Natural killer cell (primary cell): ENCODE results near the gene N4BP2L2. TPM values are rescaled to one million over a fixed set of nuclear protein-coding genes. Genes with fewer than 3 reads are reported as not detected.
A peak's percentile ranks its signal among the peaks of the same experiment; 100 is the strongest.

Source experiments
- ATAC-seq, 3 donors: fragments of 150-1000 bp in 2 of 3; fragments of 200-7000 bp in 1 of 3; cut with Tn5 transposase; 1 replicate in 1 of 3; 2 replicates in 2 of 3; pipeline ENCODE4 v1.10.0; 2021; ENCODE audit warnings: mild to moderate bottlenecking in 2 of 3, moderate library complexity in 2 of 3
- DNase-seq, 2 donors: peaks; one replicate each; pipeline versions ENCODE4 v3.0.0 to v3.0.0-alpha.2; 2013 to 2021; ENCODE audit warnings: mixed read lengths in 1 of 2
- H3K27ac ChIP-seq: one replicate; pipeline ENCODE4 v1.5.1; 2013; ENCODE audit warnings: mild to moderate bottlenecking, low read length
- H3K27me3 ChIP-seq: one replicate; pipeline ENCODE4 v1.6.1; 2013; ENCODE audit warnings: low read length; ENCODE audit not compliant: control insufficient read depth, insufficient read depth
- H3K36me3 ChIP-seq: one replicate; pipeline ENCODE4 v1.6.1; 2013; ENCODE audit warnings: low read length; ENCODE audit not compliant: control insufficient read depth, insufficient read depth
- H3K4me1 ChIP-seq: one replicate; pipeline ENCODE4 v1.6.1; 2013; ENCODE audit warnings: low read length; ENCODE audit not compliant: control insufficient read depth, insufficient read depth
- H3K4me3 ChIP-seq: one replicate; pipeline ENCODE4 v1.5.1; 2013; ENCODE audit warnings: low read length
- H3K9me3 ChIP-seq: one replicate; pipeline ENCODE4 v1.6.1; 2013; ENCODE audit warnings: low read length; ENCODE audit not compliant: control insufficient read depth, insufficient read depth
- H3K27ac Mint-ChIP-seq, 2 donors: one replicate each; pipeline ENCODE4 v1.8.0; 2022; ENCODE audit warnings: mild to moderate bottlenecking in 2 of 2, mixed read lengths in 2 of 2, moderate library complexity in 1 of 2
- H3K27me3 Mint-ChIP-seq, 2 donors: one replicate each; pipeline ENCODE4 v1.8.0; 2022; ENCODE audit warnings: low read depth in 2 of 2, mixed read lengths in 2 of 2
- H3K36me3 Mint-ChIP-seq: one replicate; pipeline ENCODE4 v1.8.0; 2022; ENCODE audit warnings: mixed read lengths
- H3K4me1 Mint-ChIP-seq, 2 donors: one replicate each; pipeline ENCODE4 v1.8.0; 2022; ENCODE audit warnings: mixed read lengths in 2 of 2
- H3K4me3 Mint-ChIP-seq: one replicate; pipeline ENCODE4 v1.8.0; 2022; ENCODE audit warnings: mild to moderate bottlenecking, moderate library complexity, mixed read lengths
- H3K9me3 Mint-ChIP-seq, 2 donors: one replicate each; pipeline ENCODE4 v1.8.0; 2022; ENCODE audit warnings: mixed read lengths in 2 of 2
- WGBS: methylation state at CpG from one replicate; pipeline ENCODE4 v1.1.7; 2013; ENCODE audit warnings: missing lambda C conversion rate; ENCODE audit not compliant: insufficient coverage; 5-methylcytosine and 5-hydroxymethylcytosine counted together
- intact Hi-C: fragments of 100-400 bp; cut with micrococcal nuclease; formaldehyde crosslinking; loops from one replicate; pipeline ENCODE4 v1.14.2; 2022
- total RNA-seq, 4 donors: library from RNA; stranded (reverse); fragments of 120-200 nt in 1 of 4; gene quantifications; one replicate each; pipeline versions ENCODE4 v1.2.3 to v1.2.4, GENCODE V29; 2013 to 2022
- TF ChIP-seq, protein P1 (sequence below): fragments of 200-600 bp; IDR thresholded peaks from one replicate; pipeline ENCODE4 v1.8.0; 2022; ENCODE audit warnings: antibody characterized with exemption

The N4BP2L2 gene
- total RNA-seq, 3 donors from 2014 or later (not counting 1 experiment from before 2014, with no cell fraction given) = 195 to 247 (median 221) TPM

DNA sequence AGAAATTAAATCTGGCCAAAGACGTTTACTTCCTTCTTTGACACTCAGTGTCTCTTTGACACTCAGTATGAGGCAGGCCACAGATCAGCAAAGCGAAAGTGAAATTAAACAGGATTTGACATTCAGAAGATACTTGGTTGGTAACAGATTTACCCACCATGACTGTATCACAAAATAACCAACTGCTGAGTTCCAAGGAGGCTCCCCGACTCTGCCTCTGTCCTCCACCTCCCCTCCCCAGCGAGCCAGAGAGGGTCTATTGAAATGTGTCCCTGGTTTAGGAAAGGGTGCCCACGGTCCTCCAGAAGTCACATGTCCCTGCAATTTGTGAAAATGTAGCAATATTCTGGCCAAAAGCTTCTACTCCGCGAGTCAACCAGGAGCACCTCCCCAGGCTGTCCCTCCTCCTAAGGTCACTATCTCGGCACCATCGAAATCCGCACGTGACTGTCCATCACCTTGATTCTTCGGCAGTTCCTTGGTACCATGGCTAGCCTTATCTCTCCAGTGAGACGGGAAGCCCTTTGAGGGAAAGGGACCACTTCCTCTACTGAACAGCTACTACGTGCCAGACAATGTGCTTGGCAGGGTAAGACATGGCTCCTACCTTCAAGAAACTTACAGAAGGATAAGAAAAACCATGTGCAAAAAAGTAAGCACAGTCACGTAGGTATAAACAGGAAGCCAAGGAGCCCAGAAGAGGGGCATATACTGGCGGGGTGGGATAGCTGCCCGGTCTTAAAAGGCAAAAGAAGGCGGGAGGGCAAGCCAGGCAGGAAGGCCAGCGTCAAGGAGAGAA, 112.2 kb downstream of the N4BP2L2 start:
- WGBS = 20% methylated on average over 19 of the region's 19 CpGs
- peaks cover 44 to 54% of the 10 kb centered on the region in 2 donors for H3K4me1 Mint-ChIP-seq
- H3K36me3 Mint-ChIP-seq = no peaks in the 10 kb centered on the region
- no peaks in the 10 kb centered on the region for H3K9me3 Mint-ChIP-seq
- H3K27me3 Mint-ChIP-seq = no peaks in the 10 kb centered on the region
- Histone ChIP-seq H3K27me3 (no peaks in the 10 kb centered on the region), H3K36me3 (peaks cover under 1% of the 10 kb centered on the region), H3K9me3 (no peaks in the 10 kb centered on the region), H3K4me1 (peaks cover 40% of the 10 kb centered on the region), H3K4me3 (peak overlapping the region; percentile 51), H3K27ac (peak overlapping the region; percentile 96)
- peak; percentile 53 to 78 (median 54) for ATAC-seq
- intact Hi-C loops = loop anchor here (1.0 to 5.0 kb wide), 4 partner anchors 39 to 311 kb away; partner anchors contain the start of genes BRCA2, PDS5B and ZAR1L
- peak; percentile 40 to 81 for DNase-seq
- H3K4me3 Mint-ChIP-seq = peak overlapping the region; percentile 99
- peak overlapping the region; percentile 98 for H3K27ac Mint-ChIP-seq
- TF ChIP-seq, protein P1, sequence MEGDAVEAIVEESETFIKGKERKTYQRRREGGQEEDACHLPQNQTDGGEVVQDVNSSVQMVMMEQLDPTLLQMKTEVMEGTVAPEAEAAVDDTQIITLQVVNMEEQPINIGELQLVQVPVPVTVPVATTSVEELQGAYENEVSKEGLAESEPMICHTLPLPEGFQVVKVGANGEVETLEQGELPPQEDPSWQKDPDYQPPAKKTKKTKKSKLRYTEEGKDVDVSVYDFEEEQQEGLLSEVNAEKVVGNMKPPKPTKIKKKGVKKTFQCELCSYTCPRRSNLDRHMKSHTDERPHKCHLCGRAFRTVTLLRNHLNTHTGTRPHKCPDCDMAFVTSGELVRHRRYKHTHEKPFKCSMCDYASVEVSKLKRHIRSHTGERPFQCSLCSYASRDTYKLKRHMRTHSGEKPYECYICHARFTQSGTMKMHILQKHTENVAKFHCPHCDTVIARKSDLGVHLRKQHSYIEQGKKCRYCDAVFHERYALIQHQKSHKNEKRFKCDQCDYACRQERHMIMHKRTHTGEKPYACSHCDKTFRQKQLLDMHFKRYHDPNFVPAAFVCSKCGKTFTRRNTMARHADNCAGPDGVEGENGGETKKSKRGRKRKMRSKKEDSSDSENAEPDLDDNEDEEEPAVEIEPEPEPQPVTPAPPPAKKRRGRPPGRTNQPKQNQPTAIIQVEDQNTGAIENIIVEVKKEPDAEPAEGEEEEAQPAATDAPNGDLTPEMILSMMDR = no peak

DNA sequence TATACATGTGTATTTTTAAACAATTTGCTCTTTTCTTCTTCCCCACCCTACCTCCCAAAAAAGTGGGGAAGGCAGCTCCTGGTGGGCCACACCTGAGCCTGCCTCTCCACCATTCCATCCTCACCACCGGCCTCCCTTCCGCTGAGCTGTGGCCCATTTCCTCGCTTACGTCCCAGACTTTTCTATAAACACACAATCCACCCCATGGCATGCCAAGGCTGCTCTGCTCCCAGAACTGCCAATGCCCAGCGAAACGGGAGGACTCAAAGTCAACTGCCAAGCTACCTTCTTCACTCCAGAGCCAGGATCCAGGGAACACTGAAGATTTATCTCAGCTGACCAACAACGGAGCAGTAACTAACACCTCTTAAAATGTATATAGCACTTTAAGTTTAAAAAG, 113.4 kb downstream of the N4BP2L2 start:
- Mint-ChIP-seq H3K36me3 (no peaks in the 10 kb centered on the region), H3K4me1 (peaks cover 44 to 52% of the 10 kb centered on the region in 2 donors), H3K27ac (peak overlapping the region; percentile 98), H3K27me3 (no peaks in the 10 kb centered on the region), H3K4me3 (peak overlapping the region; percentile 70), H3K9me3 (no peaks in the 10 kb centered on the region)
- ATAC-seq = no peak
- intact Hi-C loops = loop anchor here (5.0 kb wide), 2 partner anchors 38 to 312 kb away; no protein-coding TSS in a partner anchor
- no peak overlapping the region for H3K4me3 ChIP-seq
- H3K27ac ChIP-seq = no peak overlapping the region
- no peaks in the 10 kb centered on the region for H3K27me3 ChIP-seq
- TF ChIP-seq, protein P1 = no peak
- no peaks in the 10 kb centered on the region for H3K9me3 ChIP-seq
- peaks cover 3% of the 10 kb centered on the region for H3K36me3 ChIP-seq
- no peak for DNase-seq
- H3K4me1 ChIP-seq = peaks cover 39% of the 10 kb centered on the region
- 89% methylated on average over 7 of the region's 7 CpGs for WGBS

DNA sequence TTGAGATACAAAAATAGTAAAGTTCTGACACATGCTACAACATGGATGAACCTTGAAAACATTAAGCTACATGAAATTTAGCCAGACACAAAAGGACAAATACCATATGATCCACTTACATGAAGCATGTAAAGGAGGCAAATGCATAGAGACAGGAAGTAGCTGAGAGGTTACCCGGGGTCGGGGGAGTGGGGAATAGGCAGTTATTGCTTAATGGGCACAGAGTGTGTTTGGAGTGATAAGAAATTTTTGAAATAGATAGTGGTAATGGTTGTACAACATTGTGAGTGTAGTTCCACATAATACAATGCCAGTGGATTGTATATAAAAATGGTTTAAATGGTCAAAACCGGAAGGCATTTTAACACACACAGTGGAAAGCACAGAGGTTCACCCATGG, 115.0 kb downstream of the N4BP2L2 start:
- Mint-ChIP-seq H3K4me1 (peaks cover 39 to 49% of the 10 kb centered on the region in 2 donors), H3K9me3 (no peaks in the 10 kb centered on the region), H3K27ac (peak overlapping the region; percentile 43 to 79), H3K4me3 (no peak overlapping the region), H3K36me3 (no peaks in the 10 kb centered on the region), H3K27me3 (no peaks in the 10 kb centered on the region)
- Histone ChIP-seq H3K27ac (no peak overlapping the region), H3K36me3 (peaks cover 7% of the 10 kb centered on the region), H3K4me1 (peaks cover 25% of the 10 kb centered on the region), H3K27me3 (no peaks in the 10 kb centered on the region), H3K9me3 (no peaks in the 10 kb centered on the region), H3K4me3 (no peak overlapping the region)
- 73% methylated on average over 3 of the region's 3 CpGs for WGBS
- TF ChIP-seq, protein P1 = no peak
- DNase-seq = no peak
- intact Hi-C loops = no loop called here
- no peak for ATAC-seq
